ENCODE data around the gene PROCA1.
"Not testable (repeated sequence)": the region's sequence is repeated elsewhere in the genome, so short reads cannot be mapped to it uniquely, and the experiment has no call there.

The PROCA1 gene

GRCh38 chr17:28725660-28726225 is 14.1 kb upstream of the PROCA1 start:
- peak in 2 of 6 experiments; percentile 49 to 56 for DNase-seq

- peak in 1 of 6 experiments; percentile 23 for DNase-seq
Observed at GRCh38 chr17:28725166-28725659, 13.5 kb upstream of the PROCA1 start.

DNA sequence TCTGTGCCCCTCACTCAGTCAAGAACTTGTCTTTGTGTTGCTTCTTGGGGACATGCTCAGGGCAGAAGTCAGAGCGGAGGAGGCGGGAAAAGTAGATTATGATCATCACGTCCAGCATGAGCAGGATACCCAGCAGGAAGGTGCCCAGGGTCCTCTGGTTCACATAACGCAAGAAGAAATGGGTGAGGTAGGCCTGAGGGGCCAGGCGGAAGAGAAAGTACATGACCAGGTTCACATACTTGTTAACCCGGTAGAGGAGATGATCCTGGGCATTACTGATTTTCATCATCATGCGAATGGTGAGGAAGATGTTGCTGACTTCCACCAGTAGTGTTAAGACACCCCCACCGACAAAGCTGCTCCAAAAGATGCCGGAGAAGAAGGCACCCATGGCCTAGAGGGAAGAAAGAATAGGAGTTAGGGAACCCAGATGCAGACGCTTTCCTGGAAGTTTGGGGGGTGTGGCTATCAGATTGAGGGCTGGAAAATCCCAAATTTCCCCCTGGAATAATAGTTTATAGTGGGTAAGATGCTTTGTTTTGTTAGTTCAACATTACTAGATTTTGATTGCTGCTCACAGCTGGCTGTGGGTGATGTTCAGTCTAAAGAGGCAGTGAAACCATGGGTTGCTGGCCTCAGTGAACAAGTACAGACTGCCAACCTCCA is 12.9 kb upstream of the PROCA1 start:
- DNase-seq: peak in 2 of 6 experiments; percentile 8 to 46

- not testable (repeated sequence) for DNase-seq
Observed at GRCh38 chr17:28723836-28724499, 12.3 kb upstream of the PROCA1 start.

DNA sequence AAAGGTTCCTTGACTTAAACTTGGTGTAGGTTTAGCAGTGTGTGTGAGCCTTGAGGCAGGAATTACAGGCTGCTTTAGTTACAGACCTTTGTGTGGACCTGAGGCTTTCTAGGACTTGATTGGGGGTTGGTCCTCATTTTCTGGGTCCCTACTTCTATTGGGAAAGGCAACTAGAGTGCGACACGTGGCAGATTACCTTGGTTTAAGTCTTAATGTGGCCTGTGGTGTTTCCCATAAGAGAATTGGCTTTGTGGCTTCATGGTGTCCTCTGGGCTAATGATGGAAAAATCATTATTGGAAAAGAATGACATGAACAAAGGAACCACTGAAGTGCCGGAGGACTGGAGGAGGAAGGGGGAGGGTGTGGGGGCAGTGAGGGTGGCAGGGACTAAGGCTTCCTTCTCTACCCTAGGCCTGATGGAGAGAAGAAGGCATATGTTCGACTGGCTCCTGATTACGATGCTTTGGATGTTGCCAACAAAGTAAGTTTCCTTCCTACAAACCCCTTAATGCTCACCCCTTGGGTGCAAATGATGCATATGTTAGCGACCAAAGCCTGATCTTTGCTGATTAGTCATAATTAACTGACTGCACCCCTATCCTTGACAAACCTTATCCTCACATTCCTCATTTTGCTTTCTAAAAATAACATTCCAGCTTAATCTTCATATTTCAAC is 11.6 kb upstream of the PROCA1 start:
- no peak for DNase-seq

DNA sequence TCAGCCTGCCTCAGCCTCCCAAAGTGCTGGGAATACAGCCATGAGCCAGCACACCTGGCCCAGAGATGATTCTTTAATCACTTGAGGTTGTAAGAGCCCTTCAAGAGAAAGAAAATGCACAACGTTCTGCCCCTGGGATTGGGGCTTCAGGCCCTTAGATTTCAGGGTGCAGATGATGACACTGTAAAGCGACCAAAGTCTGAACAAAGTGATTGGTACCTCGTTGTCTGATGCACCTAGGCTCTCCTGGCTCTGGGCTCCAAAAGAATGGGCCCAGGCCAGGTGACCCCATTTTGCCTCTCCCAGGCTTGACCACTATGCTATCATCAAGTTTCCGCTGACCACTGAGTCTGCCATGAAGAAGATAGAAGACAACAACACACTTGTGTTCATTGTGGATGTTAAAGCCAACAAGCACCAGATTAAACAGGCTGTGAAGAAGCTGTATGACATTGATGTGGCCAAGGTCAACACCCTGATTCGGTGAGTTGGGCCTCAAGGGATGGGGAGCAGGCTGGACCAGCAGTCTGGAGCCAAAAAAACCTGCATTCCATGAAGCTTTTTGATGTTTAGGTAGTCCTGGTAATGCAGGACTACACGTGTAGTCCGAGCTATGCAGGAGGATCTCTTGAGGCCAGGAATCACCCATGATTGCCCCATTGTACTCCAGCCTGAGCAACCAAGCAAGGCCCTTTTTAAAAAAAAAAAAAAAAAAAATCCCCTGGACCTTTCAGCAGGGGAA is 10.9 kb upstream of the PROCA1 start:
- DNase-seq: no peak

DNA sequence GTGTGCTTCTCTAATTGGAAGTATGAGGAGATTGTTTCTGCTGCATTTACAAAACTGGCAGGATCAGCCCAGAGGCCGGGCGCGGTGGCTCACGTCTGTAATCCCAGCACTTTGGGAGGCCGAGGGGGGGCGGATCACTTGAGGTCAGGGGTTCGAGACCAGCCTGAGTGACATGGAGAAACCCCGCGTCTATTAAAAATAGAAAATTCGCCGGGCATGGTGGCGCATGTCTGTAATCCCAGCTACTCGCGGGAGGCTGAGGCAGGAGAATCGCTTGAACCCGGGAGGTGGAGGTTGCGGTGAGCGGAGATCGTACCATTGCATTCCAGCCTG is 9.3 kb upstream of the PROCA1 start:
- DNase-seq: not testable (repeated sequence)

DNA sequence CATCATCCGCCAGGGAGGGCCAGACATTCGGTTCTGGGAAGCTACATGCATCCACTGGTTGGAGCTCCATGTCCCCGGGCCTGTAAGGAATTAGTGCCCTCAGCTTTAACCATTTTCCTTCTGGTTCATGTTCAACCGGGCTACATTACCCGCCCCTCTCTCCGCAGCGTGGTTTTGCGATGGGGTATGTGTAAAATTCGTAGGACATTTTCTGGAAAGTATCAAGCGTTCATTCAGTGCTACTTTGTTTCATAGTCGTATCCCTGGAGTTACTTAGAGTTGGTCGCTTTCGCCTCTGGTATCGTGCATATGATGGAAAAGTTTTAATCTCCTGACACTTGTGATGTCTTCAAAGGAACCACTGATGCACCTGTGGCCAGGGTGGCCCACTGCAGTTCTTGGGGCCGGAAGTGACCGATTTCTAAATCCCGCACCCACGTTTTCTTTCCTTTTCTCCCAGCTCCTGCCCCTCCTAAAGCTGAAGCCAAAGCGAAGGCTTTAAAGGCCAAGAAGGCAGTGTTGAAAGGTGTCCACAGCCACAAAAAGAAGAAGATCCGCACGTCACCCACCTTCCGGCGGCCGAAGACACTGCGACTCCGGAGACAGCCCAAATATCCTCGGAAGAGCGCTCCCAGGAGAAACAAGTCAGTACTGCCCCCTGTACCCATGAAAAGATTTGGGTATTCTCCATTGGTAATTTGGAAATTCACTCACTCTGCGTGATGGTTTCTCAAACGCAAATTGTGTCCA is 8.7 kb upstream of the PROCA1 start:
- no peak for DNase-seq

DNA sequence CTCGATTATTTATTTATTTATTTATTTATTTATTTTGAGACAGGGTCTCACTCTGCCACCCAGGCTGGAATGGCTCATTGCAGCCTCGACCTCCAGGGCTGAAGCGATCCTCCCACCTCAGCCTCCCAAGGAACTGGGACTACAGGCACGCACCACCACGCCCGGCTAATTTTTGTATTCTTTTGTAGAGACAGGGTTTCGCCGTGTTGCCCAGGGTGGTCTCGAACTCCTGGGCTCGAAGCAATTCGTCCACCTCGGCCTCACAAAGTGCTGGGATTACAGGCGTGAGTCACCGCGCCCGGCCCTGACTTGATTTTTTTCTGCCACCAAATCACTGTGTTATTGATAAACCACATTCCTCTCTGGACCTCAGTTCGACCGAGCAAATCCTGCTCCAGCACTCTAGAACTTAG is 7.3 kb upstream of the PROCA1 start:
- no peak for DNase-seq

DNA sequence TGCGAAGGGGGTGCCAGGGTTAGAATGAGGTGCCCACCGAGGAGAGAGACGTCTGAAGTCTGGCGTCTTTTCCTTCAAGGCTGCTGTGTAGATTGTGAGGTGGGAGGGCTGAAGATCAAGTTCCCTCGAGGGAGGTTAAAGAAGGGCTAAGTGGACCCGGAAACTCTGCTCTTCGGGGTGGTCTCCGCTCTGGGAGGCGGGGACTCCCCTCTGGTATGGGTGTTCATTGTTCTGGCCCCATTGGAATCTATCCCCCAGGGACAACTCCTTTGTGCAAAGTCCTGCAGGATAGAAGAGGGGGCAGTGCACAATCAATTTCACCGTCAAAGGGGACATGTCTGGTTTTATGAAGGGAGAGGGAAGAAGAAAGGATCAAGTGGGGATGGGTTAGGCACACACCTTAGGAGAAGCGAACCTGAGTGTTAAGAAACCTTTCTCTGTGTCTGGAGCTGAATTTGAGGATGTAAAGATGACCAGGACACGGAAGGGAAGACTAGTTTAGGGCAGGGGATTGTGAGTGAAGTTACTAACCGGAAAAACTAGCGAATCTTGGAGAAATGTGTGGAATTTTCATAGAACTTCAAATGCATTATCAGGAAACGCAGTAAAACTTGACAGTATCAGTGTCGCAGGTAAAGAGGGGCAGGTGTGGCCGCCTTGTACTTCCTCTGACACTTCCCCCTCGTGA is 6.8 kb upstream of the PROCA1 start:
- DNase-seq: no peak

- DNase-seq: peak in 3 of 6 experiments; percentile 8 to 24 (median 20)
Observed at GRCh38 chr17:28717578-28718332, 6.1 kb upstream of the PROCA1 start, which contains the start of gene RAB34. RAB34 (minus strand) TSS chr17:28717868; CDS start chr17:28717266, 602 bp downstream.

- no peak for DNase-seq
Observed at GRCh38 chr17:28716740-28717577, 5.3 kb upstream of the PROCA1 start.

GRCh38 chr17:28715217-28715616 is 3.5 kb upstream of the PROCA1 start:
- no peak for DNase-seq

DNA sequence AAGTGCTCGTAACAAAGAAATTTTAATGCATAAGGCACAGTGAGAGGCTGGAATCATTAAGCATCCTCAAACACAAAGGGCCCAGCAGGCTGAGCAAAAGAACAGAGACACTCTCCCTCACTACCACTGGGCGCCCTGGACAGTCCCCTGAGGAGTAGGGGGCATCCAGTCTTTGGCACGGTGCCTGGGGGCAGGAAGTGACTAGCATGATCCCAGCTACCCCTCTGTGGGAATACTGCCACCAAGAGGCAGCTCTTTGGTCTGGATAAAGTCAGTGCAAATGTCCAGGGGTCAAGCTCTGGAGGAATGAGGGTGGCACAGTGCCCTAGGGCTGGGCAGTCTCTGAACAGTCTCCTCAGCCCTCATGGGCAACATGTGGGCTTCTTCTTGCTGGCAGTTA is 2.6 kb upstream of the PROCA1 start:
- DNase-seq: no peak

DNA sequence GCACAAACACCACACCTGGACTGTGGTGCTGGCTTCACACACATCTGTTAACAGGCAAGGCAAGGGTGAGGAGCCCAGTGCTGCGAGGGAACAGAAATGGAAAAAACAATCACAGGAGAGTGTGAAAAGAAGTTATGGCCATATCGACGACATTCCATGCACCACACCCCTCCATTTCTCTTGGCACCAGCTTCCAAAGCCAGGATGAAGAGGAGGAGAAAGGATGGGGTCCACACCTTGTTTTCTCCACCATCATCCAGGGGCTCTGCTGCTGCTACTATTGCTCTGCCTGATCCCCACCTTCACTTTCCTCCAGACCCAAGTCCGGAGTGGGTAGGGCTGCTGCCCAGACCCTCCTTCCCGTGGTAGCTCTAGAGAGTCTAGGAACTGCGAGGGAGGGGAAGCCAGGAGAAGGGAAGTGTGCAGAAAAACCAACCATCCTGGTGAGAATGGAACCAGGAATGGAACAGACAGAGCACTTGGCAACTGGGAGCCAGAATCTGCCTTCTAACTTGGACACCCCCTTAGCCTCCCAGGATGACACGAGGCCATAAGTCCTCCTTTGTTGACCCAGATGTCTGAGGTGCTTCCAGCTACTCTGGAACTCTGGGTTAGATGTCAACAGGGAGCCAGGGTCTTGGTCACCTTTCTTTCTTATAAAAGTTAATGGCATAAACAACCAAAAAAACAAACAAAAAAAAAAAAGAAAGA is 1.2 kb upstream of the PROCA1 start:
- DNase-seq: no peak

- peak in 5 of 6 experiments; percentile 28 to 62 (median 51) for DNase-seq
Observed at GRCh38 chr17:28712032-28712704, 480 bp upstream of the PROCA1 start.

- peak; percentile 72 to 88 (median 85) for DNase-seq
Observed at GRCh38 chr17:28710861-28711722, 596 bp downstream of the PROCA1 start.
